Measurements from ENCODE around the gene SNAP29. TPM values are rescaled to one million over a fixed set of nuclear protein-coding genes. Genes with fewer than 3 reads are reported as not detected.
"Not testable (repeated sequence)": the region's sequence is repeated elsewhere in the genome, so short reads cannot be mapped to it uniquely, and the experiment has no call there.

The SNAP29 gene
- total RNA-seq, 1 experiment from 2014 or later = 23.9 TPM

- Histone ChIP-seq H3K9me2 (replicated peaks; ENCODE audit: low read length) (no peaks in the 10 kb centered on the region), H4K20me1 (ENCODE audit: low read length) (no peaks in the 10 kb centered on the region), H3K9ac (ENCODE audit: low read length) (no peak overlapping the region), H3K4me1 (ENCODE audit: insufficient read depth, low read length) (peaks cover 10% of the 10 kb centered on the region), H2AFZ (ENCODE audit: low read length) (no peak overlapping the region), H3K27ac (ENCODE audit: low read length) (no peak overlapping the region), H3F3A (ENCODE audit: low read length, unreplicated experiment) (no peaks in the 10 kb centered on the region), H3K9me3 (ENCODE audit: low read length) (no peaks in the 10 kb centered on the region), H3K4me3 (ENCODE audit: low read length) (no peak overlapping the region), H3K4me2 (ENCODE audit: low read length) (no peak overlapping the region), H3K79me2 (ENCODE audit: low read length) (no peaks in the 10 kb centered on the region), H3K27me3 (ENCODE audit: low read length) (no peaks in the 10 kb centered on the region), H3K36me3 (ENCODE audit: low read depth, low read length) (no peaks in the 10 kb centered on the region)
- ChIA-PET CTCF (no interaction called here), POLR2A (ENCODE audit: unreplicated experiment) (no interaction called here)
- no peak for TF ChIP-seq EZH2 (IDR thresholded peaks at IDR 0.05; ENCODE audit: low read length, unreplicated experiment)
- TF ChIP-seq EZH2phosphoT487 (IDR thresholded peaks at IDR 0.05; ENCODE audit: borderline replicate concordance, low read length) = no peak
- no peak for TF ChIP-seq CTCF (conservative IDR thresholded peaks at IDR 0.05; ENCODE audit: low read depth, low read length)
- no TSS peak for BruUV-seq (replicated peaks)
- intact Hi-C loops (cut with micrococcal nuclease) = no loop called here
- DNase-seq (no peak), ATAC-seq (no peak)
Observed at GRCh38 chr22:20899827-20900423, 41.1 kb downstream of the SNAP29 start.

- H3K36me3 ChIP-seq (ENCODE audit: low read depth, low read length); H3K9me3 ChIP-seq (ENCODE audit: low read length); H3K9me2 ChIP-seq (replicated peaks; ENCODE audit: low read length); H3K4me2 ChIP-seq (ENCODE audit: low read length); BruUV-seq (replicated peaks); H3K9ac ChIP-seq (ENCODE audit: low read length); DNase-seq; H3K27ac ChIP-seq (ENCODE audit: low read length); intact Hi-C loops (cut with micrococcal nuclease); H3K27me3 ChIP-seq (ENCODE audit: low read length); H3F3A ChIP-seq (ENCODE audit: low read length, unreplicated experiment); ATAC-seq; H3K79me2 ChIP-seq (ENCODE audit: low read length); H4K20me1 ChIP-seq (ENCODE audit: low read length); H3K4me3 ChIP-seq (ENCODE audit: low read length); H2AFZ ChIP-seq (ENCODE audit: low read length): not testable (repeated sequence)
- ChIA-PET CTCF (interaction anchor here (0.7 kb wide), 1 partner anchor 10 kb away, joined by 12 read pairs; no protein-coding TSS in a partner anchor), POLR2A (ENCODE audit: unreplicated experiment) (interaction anchor here (0.7 kb wide), 1 partner anchor 15 kb away, joined by 3 read pairs; no protein-coding TSS in a partner anchor)
- H3K4me1 ChIP-seq (ENCODE audit: insufficient read depth, low read length) = peaks cover 24% of the 10 kb centered on the region
Observed at GRCh38 chr22:20901093-20902033, 42.6 kb downstream of the SNAP29 start.

GRCh38 chr22:20903093-20903492, 44.3 kb downstream of the SNAP29 start:
- Histone ChIP-seq H3K9me2 (replicated peaks; ENCODE audit: low read length) (no peaks in the 10 kb centered on the region), H2AFZ (ENCODE audit: low read length) (no peak overlapping the region), H3K27ac (ENCODE audit: low read length) (no peak overlapping the region), H3K79me2 (ENCODE audit: low read length) (no peaks in the 10 kb centered on the region), H3F3A (ENCODE audit: low read length, unreplicated experiment) (no peaks in the 10 kb centered on the region), H3K9ac (ENCODE audit: low read length) (no peak overlapping the region), H3K27me3 (ENCODE audit: low read length) (no peaks in the 10 kb centered on the region), H4K20me1 (ENCODE audit: low read length) (no peaks in the 10 kb centered on the region), H3K4me3 (ENCODE audit: low read length) (no peak overlapping the region), H3K9me3 (ENCODE audit: low read length) (no peaks in the 10 kb centered on the region), H3K36me3 (ENCODE audit: low read depth, low read length) (no peaks in the 10 kb centered on the region), H3K4me2 (ENCODE audit: low read length) (no peak overlapping the region), H3K4me1 (ENCODE audit: insufficient read depth, low read length) (peaks cover 24% of the 10 kb centered on the region)
- TF ChIP-seq EZH2phosphoT487 (IDR thresholded peaks at IDR 0.05; ENCODE audit: borderline replicate concordance, low read length) (no peak), CTCF (conservative IDR thresholded peaks at IDR 0.05; ENCODE audit: low read depth, low read length) (no peak), EZH2 (IDR thresholded peaks at IDR 0.05; ENCODE audit: low read length, unreplicated experiment) (no peak)
- ChIA-PET POLR2A (ENCODE audit: unreplicated experiment) (no interaction called here), CTCF (no interaction called here)
- ATAC-seq = no peak
- no peak for DNase-seq
- no TSS peak for BruUV-seq (replicated peaks)
- intact Hi-C loops (cut with micrococcal nuclease) = no loop called here

Data from PC-3 (cell line).